Measurements from ENCODE around the gene NMUR2.

The NMUR2 gene

GRCh38 chr5:152358861-152359568 lies 46.1 kb downstream of the NMUR2 start:
- Histone ChIP-seq H4K20me1 (ENCODE audit: insufficient read depth, low read length) (no peaks in the 10 kb centered on the region), H3K4me2 (ENCODE audit: low read length) (no peak overlapping the region), H3K27ac (ENCODE audit: low read length) (no peak overlapping the region), H3K9me3 (ENCODE audit: insufficient read depth, low read length) (no peaks in the 10 kb centered on the region), H3K36me3 (replicated peaks; ENCODE audit: low read depth, low read length) (no peaks in the 10 kb centered on the region), H3K4me1 (ENCODE audit: low read length) (no peaks in the 10 kb centered on the region), H2AFZ (ENCODE audit: low read depth, low read length) (no peak overlapping the region), H3K79me2 (ENCODE audit: low read length) (no peaks in the 10 kb centered on the region), H3K27me3 (ENCODE audit: low read depth, low read length) (no peaks in the 10 kb centered on the region), H3K4me3 (ENCODE audit: low read length) (no peak overlapping the region), H3K9ac (ENCODE audit: low read length) (no peak overlapping the region)
- TF ChIP-seq CTCF (IDR thresholded peaks at IDR 0.05; ENCODE audit: low read depth, low read length) (no peak), EZH2phosphoT487 (IDR thresholded peaks at IDR 0.05; ENCODE audit: low read depth) (no peak)

- Histone ChIP-seq H3K4me1 (ENCODE audit: low read length) (no peaks in the 10 kb centered on the region), H3K79me2 (ENCODE audit: low read length) (no peaks in the 10 kb centered on the region), H3K27ac (ENCODE audit: low read length) (no peak overlapping the region), H3K9me3 (ENCODE audit: insufficient read depth, low read length) (no peaks in the 10 kb centered on the region), H4K20me1 (ENCODE audit: insufficient read depth, low read length) (no peaks in the 10 kb centered on the region), H3K4me3 (ENCODE audit: low read length) (no peak overlapping the region), H3K9ac (ENCODE audit: low read length) (no peak overlapping the region), H3K4me2 (ENCODE audit: low read length) (no peak overlapping the region), H3K36me3 (replicated peaks; ENCODE audit: low read depth, low read length) (no peaks in the 10 kb centered on the region), H3K27me3 (ENCODE audit: low read depth, low read length) (no peaks in the 10 kb centered on the region), H2AFZ (ENCODE audit: low read depth, low read length) (no peak overlapping the region)
- TF ChIP-seq EZH2phosphoT487 (IDR thresholded peaks at IDR 0.05; ENCODE audit: low read depth): no peak
- TF ChIP-seq CTCF (IDR thresholded peaks at IDR 0.05; ENCODE audit: low read depth, low read length): no peak
Measured at GRCh38 chr5:152356506-152356905, 48.6 kb downstream of the NMUR2 start.

- H3K27ac ChIP-seq (ENCODE audit: low read length): no peak overlapping the region
- TF ChIP-seq EZH2phosphoT487 (IDR thresholded peaks at IDR 0.05; ENCODE audit: low read depth) (no peak), CTCF (IDR thresholded peaks at IDR 0.05; ENCODE audit: low read depth, low read length) (no peak)
- no peaks in the 10 kb centered on the region for H3K4me1 ChIP-seq (ENCODE audit: low read length)
- H3K9ac ChIP-seq (ENCODE audit: low read length): no peak overlapping the region
- H3K27me3 ChIP-seq (ENCODE audit: low read depth, low read length): no peaks in the 10 kb centered on the region
- H3K79me2 ChIP-seq (ENCODE audit: low read length): no peaks in the 10 kb centered on the region
- no peaks in the 10 kb centered on the region for H3K9me3 ChIP-seq (ENCODE audit: insufficient read depth, low read length)
- H2AFZ ChIP-seq (ENCODE audit: low read depth, low read length): no peak overlapping the region
- no peak overlapping the region for H3K4me2 ChIP-seq (ENCODE audit: low read length)
- H4K20me1 ChIP-seq (ENCODE audit: insufficient read depth, low read length): no peaks in the 10 kb centered on the region
- no peaks in the 10 kb centered on the region for H3K36me3 ChIP-seq (replicated peaks; ENCODE audit: low read depth, low read length)
- no peak overlapping the region for H3K4me3 ChIP-seq (ENCODE audit: low read length)
Measured at GRCh38 chr5:152355061-152355460, 50.0 kb downstream of the NMUR2 start.

GRCh38 chr5:152353001-152353400 lies 52.1 kb downstream of the NMUR2 start:
- Histone ChIP-seq H3K4me2 (ENCODE audit: low read length) (no peak overlapping the region), H2AFZ (ENCODE audit: low read depth, low read length) (no peak overlapping the region), H3K4me1 (ENCODE audit: low read length) (no peaks in the 10 kb centered on the region), H4K20me1 (ENCODE audit: insufficient read depth, low read length) (no peaks in the 10 kb centered on the region), H3K4me3 (ENCODE audit: low read length) (no peak overlapping the region), H3K27ac (ENCODE audit: low read length) (no peak overlapping the region), H3K9me3 (ENCODE audit: insufficient read depth, low read length) (no peaks in the 10 kb centered on the region), H3K36me3 (replicated peaks; ENCODE audit: low read depth, low read length) (no peaks in the 10 kb centered on the region), H3K27me3 (ENCODE audit: low read depth, low read length) (no peaks in the 10 kb centered on the region), H3K9ac (ENCODE audit: low read length) (no peak overlapping the region), H3K79me2 (ENCODE audit: low read length) (no peaks in the 10 kb centered on the region)
- no peak for TF ChIP-seq CTCF (IDR thresholded peaks at IDR 0.05; ENCODE audit: low read depth, low read length)
- TF ChIP-seq EZH2phosphoT487 (IDR thresholded peaks at IDR 0.05; ENCODE audit: low read depth): no peak
